HG03571 (cell line): ENCODE measurements around the gene DLG2.

Source experiments
- ATAC-seq: cut with Tn5 transposase; IDR thresholded peaks from one replicate; pipeline ENCODE4 v1.9.1; 2021; ENCODE audit not compliant: unreplicated experiment

Gene DLG2

DNA sequence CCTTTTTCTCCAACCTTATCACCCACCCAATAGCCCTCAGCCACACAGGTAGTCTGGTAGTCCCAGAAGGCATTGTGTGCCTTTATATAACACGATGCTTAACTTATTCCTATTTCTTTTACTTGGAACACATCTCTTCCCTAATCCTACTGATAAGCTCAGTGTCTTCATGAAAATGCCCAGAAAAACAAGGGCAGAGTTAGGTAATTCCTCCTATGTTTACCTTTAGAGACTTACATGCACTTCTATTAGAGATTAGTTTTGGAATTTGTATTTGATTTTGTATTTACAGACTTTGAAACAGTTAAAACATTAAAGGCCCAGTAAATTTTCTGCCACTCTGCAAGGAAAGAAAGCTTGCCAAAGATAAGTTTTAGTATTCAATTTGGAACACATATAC lies 1703.2 kb downstream of the DLG2 start:
- no peak for ATAC-seq

DNA sequence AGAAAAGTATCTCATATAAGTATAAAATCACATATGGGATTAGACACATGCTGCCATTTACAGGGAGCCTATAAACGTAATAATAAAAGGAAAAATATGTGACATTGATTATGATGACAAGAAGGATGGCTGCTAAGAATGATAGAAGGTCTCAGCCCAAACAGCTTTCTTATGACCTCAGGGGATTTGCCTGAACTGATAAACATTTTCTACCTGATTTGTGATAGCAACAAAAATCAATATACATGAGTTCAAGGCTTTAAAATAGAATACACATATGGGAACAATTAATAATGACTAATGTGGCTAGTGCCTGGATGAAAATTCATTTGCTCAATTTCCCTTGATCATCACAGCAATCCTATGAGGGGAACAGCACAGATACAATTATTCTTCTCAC lies 1704.2 kb downstream of the DLG2 start:
- no peak for ATAC-seq

DNA sequence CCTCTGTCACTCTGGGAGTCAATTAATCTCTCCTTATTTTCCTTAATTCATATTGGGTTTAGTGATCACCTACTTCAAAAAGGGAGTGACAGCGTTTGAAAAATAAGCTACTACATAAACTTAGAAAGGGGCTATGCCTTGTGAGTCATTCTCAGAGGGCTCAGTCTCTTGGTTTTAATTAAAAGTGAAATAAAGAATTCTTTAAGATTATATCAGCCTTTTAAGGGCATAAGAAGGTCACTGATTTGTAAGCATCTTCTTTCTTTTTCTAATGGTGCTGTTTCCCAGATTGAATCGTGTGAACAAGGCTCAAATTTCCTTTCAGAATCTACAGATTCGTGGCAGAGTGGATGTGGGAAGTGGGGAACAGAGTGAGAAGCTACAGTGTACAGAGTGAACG lies 1704.8 kb downstream of the DLG2 start:
- no peak for ATAC-seq

DNA sequence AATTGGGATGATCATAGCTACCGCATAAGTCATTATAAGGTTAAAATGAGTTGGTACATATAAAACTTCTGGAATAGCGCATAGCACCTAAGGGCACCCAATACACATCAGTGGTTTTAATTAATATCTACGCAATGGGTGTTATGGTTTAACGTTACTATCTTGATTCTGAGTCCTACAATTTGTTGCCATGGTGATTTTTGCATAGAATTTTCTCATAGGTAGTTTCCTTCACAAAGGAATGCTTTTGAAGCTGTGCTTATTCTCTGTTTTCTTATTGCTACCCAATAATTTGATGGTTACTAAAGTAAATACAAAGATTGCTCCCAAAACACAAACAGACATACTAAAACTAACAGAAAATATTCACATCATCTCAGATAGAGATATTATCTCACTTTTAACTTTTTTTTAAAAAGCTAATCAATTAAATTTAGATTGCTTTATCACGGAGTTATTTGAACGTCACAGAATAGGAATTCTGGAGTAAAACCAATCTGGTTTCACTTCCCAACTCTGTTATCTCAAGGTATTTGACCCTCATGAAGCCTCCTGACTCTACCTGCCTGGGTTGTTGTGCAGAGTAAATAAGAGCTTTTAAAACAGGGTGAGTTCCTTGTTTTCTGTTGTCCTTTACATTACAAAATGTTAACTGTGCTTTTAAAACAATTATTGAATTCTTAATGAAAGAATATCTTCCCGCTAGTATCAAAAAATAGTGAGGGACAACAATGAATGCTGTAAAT lies 1705.5 kb downstream of the DLG2 start:
- no peak for ATAC-seq

DNA sequence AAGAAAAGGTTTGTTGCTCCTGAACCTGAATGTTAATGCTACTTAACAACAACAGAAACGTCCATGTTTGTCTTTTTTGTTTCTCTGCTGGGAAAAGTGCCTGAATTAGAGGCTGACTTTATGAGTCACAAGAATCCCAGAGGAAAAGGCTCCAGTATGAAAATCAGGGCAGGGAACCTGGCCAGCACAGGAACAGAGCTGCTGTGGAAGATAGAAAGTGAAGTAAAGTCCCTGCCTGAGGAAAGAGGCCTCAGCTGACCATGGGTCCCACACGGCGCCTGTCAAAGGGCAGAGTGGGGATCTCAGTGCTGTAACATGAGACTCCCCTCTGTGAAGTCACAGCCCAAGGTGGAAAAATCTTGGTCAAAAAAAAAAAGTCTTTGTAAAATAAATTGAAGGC lies 1708.7 kb downstream of the DLG2 start:
- no peak for ATAC-seq

DNA sequence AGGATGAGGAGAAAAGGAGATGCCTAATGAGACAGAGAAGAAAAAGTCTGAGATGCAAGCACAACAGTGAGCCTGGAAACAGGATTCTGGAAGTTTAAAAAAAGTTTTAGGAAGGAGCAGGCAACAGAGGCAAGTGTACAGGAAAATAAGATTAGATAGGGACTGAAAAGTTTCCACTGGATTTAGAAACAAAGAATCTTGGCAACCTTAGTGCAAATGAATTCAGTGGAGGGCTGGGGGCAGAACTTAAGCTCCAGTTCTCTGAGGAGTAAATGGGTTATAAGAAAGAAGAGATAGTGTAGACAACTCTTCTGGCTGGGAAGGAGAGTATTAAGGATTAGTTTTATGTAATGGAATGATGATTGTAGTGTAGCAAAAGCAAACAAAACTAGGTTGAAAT lies 1712.1 kb downstream of the DLG2 start:
- ATAC-seq = no peak

DNA sequence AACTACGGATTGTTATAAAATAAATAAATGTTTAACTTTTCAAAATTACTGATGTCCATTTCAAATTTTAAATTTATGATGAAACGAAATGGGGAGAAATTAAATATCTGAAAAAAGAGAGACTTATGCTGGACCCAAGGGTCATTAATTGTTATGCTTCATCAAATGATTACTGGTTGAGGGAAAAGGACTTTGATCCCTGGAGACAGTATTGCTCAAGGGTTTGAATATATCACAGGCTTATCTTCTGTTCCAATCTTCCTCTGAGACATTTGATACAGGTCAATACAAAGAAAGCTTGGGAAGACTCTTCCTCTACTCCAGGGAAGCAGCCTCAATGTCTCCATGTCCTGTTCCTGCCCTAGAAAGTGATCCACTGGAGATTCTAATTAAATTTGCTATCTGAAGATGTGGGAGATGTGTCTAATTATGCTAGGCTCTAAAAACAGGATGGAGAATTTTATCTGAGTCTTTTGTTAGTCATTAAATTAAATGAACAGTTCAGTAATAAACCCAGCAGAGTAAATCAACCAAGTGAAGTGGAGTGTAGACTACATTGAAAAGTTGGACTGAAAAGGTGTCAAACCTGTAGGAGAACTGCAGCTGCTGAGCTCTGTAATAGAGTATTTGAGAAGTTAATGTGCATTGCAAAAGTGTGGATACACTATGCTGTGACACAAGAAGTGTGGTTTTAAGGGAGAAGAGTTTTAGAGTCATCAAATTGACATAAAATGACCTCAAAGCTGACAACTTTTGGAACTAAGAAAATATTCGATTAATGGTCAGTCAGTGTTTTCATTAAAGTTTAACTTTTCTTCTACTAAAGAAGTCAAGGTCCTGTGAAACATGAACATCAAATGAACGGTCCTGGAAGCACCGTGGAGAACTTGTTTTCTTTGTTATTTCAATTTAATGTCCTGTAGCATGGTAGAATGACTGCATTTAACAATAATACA lies 1717.3 kb downstream of the DLG2 start:
- ATAC-seq = no peak

DNA sequence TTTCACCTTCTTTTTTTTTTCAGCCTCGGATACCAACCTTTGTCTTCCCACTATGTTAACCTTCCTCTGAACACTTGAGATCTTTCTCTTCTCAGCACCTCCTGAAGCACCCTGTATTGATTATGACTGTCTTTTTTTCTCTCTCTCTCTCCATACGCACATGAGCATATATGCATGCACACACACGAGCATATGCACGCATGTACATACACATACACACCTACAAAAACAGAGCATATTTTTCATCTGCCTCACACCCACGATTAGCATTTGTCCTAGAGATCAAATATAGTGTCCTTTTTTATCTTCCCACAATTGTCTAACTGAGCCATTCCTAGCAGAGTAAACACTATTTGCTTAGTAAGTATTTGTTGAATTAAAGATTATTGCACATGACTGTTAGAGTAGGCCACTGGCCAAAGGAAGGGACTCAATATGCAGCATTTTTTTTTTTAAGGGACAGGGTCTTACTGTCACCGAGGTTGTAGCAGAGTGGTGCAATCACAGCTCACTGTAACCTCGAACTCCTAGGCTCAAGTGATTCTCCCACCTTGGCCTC lies 1718.8 kb downstream of the DLG2 start:
- ATAC-seq = no peak

DNA sequence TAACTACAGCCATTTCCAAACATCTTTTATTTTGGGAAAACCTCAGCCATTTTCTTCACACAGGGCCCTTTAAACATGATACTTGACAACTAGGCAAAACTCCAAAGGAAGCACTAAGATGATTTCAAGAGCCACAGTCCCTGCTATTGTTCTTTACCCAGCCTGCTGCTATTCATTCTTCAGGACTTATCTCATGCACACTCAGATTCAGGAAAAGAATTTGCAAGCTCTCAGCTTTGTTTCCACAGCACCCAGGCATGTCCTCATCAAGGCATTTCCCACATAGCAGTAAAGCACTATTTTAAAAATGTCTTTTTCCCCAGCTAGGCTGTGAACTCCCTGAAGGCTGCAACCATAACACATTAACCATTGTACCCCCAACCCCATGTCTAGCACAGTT lies 1731.6 kb downstream of the DLG2 start:
- ATAC-seq = no peak

DNA sequence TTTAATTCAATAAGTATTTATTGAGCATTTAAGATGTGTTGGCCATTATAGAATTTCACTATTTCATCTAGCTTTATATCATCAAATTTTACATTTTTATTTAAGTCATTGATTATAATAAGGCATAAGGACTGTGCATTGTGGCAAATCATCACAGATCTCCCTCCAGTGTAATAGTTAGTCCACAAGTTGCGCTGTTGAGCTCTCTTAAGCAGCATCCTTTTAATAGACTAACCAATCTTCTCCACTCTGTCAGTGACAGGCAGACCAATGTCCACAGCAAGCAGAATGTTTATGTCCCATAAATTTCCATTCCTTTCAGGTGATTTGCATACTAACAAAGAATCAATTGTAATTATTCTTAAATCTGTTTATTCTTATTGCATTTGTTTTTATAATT lies 1745.7 kb downstream of the DLG2 start:
- ATAC-seq = no peak

DNA sequence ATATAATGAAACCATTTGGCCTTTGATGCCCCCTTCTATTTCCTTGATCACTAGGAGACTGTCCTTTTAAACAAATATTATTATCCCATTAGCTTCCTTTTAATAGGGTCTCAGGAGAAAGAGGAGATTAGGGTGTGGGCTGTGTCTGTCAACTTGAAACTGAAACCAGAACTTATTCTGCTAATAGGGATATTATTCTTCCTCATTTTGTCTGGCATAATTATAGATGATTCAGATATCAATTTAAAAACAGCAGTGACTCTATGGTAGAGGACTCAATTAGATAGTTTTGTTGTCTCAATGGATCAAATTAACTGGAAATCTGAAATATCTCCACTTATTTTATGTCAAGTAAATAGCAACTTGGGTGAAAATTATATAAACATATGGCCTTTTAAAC lies 1756.1 kb downstream of the DLG2 start:
- no peak for ATAC-seq

DNA sequence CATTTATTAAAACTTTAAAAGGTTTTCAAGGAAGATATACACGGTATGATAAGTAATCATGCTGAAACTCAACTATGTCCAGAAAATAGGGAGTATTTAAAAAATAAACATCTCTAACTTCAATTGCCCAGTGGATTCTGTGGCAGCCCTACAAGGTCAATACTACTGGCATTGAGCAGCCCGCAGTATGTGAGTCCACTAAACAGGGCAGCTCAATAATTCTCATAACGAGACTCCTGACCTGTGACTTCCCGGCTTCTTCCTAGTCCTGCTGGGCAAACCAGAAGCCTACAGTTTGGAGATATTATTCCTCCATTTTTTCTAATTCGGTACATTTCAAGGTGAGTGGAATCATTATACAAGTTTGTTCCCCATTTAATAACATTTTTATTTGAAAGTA lies 1760.5 kb downstream of the DLG2 start:
- ATAC-seq = no peak

DNA sequence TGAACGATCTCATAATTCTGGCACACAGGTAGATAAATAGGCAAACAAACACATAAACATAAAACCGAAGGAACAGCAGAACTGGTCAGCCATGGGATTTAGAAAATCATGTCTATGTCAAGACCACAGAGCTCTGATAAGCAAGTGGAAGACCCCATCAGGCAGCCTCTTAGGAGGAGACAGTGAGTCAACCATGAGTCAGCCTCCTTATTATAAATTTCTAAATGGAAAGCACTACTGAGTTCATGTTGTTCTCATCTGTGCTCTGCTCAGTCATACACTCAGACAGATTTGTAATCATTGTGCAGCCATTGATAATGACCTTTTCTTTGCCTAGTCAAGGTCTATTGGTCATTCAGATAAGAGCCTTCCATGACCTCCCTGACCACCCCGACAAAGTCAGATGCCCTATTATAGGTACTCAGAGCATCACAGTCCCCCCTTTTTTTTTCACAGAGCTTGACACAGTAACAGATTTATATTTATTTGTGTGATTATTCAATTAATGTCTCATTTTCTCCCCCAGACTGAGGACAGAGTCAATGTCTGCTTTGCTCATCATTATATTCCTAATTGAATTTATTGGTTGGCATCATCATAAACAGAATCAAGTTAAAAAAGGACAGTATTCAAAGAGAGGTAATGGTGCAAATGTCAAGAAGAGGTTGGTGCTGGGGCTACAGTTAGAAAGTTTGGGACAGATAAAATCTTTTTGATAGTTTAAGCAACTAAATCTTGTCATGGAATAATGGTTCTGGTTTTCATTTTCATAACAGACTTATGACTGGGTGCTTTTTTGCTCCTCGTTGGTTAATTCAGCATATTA lies 1761.3 kb downstream of the DLG2 start:
- no peak for ATAC-seq

DNA sequence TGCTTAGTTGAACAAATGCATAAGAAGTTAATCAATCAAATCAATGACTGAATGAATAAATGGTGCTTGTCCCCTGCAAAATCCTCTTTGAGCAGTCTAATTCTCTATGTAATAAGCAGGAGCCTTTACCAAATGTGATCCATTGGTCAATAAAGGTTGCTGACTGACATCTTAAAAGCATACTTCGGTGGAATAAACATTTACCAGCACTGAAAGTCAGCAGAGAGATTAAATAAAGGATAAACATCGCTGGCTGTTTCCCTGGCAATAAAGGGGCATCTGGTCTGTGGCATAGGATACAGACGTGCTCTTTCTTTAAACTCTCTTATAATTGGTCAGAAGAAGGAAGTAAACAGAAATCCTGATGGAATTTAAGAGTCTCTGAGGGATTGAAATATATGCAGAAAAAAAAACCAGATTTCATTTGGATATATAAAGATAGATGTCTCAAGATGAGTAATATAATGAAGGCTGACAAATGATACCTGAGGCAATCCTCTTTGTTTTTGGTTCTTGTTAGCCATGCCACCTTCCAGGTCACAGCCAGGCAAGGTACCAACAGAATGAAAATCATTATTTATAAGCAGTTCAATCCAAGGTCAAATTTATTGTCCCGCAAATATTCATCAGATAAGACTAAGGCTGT lies 1762.6 kb downstream of the DLG2 start:
- no peak for ATAC-seq

DNA sequence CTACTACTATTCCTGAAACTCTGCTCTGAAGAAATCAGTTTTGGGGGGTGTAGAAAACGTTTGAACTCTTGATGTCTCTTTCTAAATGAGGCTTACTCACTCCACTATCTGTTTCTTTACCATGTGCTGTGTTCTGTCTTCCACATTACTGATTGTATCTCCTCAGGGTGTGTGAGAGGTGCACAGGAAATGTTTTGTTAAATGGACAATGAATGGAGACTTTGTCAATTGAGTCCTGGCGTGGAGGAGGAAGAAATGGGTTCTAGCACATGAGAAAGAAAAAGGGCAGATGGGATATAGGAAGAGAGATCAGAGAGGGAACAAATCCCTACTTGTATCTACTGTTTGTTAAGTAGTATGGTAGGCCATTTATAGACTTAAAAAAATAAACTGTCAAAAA lies 1763.9 kb downstream of the DLG2 start:
- no peak for ATAC-seq

DNA sequence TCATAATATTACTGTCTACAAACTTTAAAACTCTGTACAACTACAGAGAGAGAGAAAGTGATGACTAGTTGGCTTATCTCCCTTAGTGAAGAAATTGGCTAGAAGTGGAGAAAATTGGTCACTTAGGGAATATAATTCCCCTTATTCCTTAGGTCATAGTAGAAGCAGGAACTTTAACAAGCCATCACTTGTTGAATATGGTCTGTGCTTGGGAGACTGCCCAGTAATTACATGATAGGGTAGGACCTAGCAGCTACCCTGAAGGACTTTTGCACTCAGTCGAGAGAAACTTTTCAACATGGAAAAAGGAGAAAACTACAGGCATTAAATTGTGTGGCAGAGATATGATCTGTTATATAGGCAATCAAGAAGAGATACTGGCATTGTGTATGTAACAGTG lies 1764.5 kb downstream of the DLG2 start:
- ATAC-seq = no peak

DNA sequence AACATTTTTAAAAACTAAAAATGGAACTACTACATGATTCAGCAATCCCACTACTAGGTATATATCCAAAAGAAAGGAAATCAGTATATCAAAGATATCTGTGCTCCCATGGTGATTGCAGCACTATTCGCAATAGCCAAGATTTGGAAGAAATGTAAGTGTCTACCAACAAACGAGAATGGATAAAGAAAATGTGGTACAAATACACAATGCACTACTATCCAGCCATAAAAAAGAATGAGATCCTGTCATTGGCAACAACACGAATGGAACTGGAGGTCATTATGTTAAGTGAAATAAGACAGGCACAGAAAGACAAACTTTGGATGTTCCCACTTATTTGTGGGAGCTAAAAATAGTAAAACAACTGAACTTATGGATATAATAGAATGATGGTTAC lies 1765.1 kb downstream of the DLG2 start:
- ATAC-seq = no peak

DNA sequence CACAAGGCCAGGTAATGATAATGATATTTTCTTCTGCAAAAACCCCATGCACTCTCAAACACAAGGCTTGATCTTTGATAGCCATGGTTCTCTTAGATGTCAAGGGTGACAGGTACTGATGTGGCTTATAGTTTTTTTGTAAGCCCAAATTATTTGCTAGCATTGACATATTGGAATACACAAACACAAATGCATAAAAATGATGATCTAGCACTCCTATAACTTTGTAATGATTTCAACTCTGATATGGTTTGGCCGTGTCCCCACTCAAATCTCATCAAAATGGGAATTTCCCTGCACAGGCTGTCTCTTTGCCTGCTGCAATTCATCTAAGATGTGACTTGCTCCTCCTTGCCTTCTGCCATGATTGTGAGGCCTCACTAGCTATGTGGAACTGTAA lies 1768.5 kb downstream of the DLG2 start:
- no peak for ATAC-seq

DNA sequence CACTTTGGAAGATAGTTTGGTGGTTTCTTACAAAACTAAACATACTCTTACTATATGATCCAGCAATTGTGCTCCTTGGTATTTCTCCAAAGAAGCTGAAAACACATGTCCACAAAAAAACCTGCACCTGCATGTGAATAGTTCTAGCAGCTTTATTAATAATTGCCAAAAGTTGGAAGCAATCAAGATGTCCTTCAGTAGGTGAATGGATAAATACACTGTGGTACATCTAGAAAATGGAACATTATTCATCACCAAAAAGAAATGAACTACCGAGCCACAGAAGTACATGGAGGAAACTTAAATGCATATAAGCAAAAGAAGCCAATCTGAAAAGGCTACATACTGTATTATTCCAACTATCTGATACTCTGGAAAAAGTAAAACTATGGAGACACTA lies 1771.9 kb downstream of the DLG2 start:
- ATAC-seq = no peak

DNA sequence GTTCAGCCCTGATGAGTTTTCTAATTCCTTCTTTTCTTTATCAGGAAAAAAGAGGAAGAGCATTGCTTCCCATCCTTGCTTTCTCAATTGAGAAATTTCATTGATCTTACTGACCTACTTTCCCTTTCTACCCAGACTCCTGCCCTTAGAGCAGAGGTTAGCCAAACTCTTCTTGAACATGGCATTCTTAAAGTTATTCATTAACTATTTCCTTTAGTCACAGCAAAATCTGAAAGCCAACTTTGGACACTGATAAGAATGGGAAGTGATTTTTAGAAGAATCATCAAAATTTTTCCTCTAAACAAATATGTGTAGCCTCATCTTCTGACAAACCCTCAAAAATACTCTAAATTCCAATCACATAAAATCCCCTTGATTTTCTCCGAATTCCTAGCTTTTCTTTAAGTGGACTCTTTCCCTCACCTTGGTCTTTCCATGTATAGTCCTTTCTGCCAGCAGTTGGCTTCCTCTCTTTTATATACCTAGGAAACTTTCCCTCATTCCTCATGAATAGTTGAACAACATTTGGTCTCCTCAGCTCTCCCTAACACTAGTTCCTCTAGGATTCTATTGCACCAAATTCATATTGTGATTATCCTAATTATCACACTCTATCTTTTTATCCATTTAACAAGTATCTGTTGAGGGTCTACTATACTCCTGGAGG lies 1774.2 kb downstream of the DLG2 start:
- no peak for ATAC-seq
